ENCODE results near the gene ETS1.
A peak's percentile ranks its signal among the peaks of the same experiment; 100 is the strongest.

The ETS1 gene, protein sequence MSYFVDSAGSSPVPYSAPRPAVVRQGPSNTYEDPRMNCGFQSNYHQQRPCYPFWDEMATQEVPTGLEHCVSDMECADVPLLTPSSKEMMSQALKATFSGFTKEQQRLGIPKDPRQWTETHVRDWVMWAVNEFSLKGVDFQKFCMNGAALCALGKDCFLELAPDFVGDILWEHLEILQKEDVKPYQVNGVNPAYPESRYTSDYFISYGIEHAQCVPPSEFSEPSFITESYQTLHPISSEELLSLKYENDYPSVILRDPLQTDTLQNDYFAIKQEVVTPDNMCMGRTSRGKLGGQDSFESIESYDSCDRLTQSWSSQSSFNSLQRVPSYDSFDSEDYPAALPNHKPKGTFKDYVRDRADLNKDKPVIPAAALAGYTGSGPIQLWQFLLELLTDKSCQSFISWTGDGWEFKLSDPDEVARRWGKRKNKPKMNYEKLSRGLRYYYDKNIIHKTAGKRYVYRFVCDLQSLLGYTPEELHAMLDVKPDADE

DNA sequence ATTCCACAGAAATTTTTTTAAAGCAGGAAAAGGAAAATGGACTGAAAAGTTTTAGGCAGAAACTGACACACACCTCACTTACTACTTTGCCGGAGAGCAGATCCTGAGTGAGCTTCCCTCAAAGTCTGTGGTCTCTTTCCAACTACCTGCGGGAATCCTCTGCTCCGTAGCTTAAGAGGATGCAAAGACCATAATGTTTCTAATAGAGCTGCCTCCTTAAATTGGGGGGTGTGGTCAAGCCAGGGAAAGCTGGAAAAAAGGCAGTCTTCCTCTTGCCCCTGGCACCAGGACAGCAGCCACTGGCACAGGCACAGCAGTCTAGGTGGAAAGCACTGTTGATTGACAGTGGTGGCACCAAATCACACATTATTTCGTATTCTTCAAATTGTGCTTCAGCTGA is at the start of gene ETS1:
Gene ETS1 (minus strand): TSS at position 144 of the 400 bp plus-strand sequence. CDS start 14,428 bp downstream, outside the sequence.
- no peak for DNase-seq

GRCh38 chr11:128634395-128634794 is 47.0 kb upstream of the ETS1 start:
- no peak for DNase-seq

DNA sequence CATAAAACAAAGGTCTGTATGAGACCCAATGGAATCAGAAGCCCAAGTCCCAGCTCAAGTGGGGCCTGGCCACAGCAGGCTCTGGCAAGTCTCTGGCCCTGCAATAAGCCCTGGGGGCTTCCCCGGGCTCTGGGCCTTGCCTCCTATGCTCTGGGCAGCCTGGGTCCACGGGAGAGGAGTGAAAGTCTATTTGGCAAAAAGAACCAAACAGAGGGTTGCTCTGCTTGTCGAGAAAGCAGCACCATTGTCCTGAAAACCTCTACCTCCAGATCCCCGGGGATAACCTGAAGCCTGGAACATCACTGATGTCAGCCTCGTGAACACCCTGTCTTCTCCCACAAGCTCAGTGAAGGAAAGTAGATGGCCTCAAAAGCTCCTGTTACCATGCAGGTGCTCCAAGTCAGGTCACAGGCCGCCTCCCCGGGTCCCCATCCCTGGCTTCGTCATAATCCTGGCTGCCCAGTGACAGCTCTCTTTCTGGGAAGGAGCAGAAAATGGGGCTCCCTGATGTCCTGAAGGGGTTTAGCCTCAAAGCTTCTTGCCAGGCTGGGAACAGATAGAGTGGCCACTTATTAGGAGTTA is 46.1 kb upstream of the ETS1 start:
- no peak for DNase-seq

DNA sequence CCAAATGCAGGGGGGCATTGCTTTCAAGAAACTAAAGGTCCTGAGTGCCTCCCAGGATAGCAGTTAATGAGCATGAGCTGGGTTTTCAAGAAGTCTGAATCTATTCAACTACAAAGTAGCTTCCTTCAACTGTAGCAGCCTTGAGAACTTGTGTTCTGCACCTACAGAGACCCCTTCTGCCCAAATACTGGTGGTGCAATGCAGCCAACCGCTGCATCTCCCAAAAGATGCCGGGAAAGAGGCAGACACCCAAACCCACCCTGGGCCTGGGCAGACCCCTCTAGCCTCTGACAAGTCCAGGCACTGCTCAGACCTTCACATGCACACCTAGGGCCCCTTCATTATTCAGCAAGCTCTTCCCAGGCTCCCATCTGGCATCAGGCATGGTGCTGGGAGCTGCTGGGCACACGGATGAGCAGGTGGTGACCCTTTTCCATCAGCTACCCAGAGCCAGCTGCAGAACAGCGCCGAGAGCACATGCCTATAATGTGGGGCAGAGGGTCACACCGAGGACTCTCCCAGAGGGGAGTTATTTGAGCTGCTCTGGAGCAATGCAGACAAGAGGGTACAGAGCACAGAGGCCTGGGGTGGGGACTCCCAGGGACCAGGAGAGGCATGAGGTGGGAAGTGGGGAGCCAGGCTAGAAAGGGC is 44.9 kb upstream of the ETS1 start:
- DNase-seq, result no peak

- DNase-seq, result peak; percentile 94 to 95
Observed at GRCh38 chr11:128630367-128631230, 43.2 kb upstream of the ETS1 start.

DNA sequence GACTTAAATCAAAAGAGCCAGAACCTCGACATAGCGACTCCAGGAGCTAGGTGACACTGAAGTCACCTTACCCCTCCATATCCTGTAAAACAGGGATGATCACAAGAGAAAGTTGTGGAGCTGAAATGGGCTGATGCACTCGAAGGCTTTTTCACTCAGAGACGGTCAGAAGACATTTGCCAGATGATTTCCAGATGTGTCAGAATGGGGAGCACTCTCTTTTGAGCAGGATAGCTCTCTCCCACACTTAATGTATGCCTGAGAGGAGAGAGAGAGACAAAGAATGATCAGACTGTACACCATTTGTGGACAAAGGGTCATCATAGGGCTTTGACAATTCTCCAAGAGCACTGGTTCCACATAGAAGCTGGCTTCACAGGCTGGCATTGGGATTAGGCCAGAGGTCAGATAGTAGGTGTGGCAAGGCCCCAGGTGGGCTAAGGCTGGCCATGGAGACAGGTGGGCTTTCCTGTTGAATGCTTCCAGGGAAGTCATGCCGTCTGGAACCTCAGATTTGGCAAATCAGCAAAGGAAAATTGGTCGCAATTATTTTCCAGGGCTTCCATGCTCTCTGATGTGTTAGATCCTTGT is 42.3 kb upstream of the ETS1 start:
- DNase-seq, result no peak

DNA sequence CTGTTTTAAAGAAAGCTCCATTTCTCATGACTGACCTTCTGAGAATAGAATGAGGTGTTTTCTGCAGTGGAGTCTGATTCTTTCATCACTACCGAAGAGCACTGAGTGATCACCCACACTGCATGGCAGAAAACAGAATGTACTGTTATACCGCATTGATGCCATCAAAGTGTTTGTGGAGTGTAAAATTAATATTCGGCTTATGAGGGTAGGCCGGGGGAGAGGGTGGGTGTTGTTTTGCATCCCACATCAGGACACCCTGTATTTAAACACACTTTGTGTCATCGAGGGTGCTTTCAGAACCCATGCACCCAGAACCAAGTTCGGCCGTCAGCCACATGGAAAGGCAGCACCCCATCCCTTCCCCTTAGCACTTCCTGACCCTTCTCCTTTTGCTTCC is 41.3 kb upstream of the ETS1 start:
- no peak for DNase-seq

DNA sequence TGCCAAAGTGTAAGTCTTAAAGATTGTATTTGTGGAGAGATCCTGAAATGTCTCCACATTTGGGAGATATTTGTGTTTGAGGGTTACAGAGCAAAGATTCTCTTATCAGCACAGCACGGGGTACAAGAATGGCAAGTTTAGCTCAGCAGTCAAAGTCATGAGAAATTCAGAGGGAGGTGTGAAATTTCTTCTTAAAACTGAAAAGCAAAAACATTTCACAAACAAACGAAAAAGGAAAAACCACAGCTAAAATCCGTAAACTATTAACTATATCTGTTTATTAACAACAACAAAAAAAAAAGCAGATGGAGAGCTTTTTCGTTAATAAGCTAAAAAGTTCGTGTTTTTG is 40.9 kb upstream of the ETS1 start:
- DNase-seq, result no peak

GRCh38 chr11:128627666-128628324 is 40.4 kb upstream of the ETS1 start:
- DNase-seq, result no peak

DNA sequence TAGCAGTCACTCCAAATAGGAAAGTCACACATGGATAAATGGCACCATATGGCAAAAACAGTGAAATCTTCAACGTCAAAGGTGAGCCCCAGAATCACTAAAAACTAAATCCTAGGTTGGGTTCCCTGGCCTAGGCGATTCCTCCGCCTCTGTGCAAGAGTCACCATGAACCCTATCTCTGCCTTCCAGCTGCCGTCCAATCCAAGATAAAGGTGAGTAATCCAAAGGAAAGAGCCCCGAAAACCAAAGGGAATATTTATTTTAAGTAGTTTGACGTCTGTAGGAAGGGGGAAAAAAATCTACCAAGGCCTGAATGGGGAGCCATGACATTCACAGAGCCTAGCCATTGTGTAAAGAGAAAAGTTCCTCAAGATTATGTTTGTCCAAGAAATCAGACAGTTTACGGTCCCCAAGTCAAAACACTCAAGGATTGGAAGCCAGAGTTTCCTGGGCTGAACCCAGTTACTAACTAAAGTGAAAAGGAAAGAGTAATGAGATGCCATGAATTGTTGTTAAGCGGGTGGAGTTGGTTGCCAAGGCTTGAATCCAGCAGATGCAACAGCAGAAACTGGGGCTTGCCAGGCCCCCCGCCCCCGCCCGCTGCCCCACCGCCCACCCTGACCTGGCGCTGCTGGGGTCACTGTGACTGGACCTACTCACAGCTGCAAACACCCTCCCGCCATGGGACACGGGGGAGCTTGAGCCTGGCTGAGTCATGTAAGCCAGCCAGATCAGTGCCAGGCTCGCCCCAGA is 39.7 kb upstream of the ETS1 start:
- no peak for DNase-seq

- no peak for DNase-seq
Observed at GRCh38 chr11:128625746-128626145, 38.4 kb upstream of the ETS1 start.

DNA sequence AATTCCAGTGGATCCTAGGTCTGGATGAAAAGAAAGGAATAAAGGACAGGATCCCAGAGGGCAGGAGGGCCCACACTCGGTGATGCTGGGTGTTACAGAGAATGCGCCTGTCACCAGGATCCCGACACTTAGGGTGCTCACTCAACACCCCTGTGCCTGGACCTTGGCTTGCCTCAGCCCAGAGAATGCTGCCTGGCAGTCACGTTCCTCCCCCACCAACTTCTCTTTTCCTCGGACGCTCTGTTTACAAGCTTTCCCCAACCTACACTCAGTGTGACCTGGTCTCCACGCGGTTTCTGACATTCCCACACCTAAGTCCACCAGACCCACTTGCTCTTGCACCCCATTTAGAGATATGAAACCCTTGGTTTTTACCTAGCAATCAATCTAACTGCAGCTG is 38.0 kb upstream of the ETS1 start:
- no peak for DNase-seq

- peak in 1 of 2 donors; percentile 49 for DNase-seq
Observed at GRCh38 chr11:128624269-128625175, 37.2 kb upstream of the ETS1 start.

GRCh38 chr11:128623091-128623490 is 35.7 kb upstream of the ETS1 start:
- no peak for DNase-seq

DNA sequence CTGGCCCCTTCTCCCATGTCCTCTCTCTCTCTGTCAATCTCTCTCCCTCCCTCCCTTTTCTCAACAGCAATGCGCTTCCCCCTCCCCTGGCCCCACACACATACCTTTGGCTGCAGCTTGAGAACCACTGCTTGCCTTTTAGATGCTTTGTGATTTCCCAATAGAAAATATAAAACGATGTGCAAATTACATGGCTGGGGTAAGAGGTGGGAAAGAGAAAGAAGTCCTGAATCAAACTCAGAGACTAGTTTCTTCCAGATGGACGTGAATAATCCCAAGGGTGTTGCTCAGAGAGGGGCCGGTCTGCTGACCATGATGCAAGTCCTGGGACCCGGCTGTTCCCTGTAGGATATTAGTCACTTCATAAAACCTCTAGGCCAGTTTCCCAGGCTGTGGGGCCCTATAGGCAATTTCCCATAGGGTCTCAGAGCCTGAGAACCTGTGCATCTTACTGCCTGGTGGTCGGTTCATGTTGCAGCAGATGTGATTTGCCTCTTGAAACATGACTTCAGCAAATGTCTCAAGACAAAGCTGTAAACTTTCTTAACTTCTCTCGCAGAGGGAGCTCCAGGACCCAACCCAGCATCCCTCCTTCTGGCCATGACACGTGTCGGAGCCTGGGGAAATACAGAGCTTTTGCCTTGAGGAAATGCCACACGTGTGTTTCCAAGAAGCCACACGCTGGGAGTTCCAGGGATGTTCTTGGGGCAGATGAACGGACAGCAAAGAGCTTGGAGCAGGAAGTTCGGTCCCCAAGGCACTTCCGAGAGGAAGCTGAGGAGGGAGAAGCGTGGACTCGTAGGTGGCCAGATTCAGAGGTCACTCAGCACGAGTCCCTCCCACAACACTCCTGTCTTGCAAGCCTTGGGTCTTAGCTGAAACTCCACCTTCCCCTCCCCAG is 34.5 kb upstream of the ETS1 start:
- DNase-seq, result no peak

- no peak for DNase-seq
Observed at GRCh38 chr11:128620309-128621100, 33.1 kb upstream of the ETS1 start.

- DNase-seq, result no peak
Observed at GRCh38 chr11:128619540-128620308, 32.4 kb upstream of the ETS1 start.
